Left renal pelvis (tissue), 4 donors: ENCODE measurements around the gene PSG7. TPM values are rescaled to one million over a fixed set of nuclear protein-coding genes. Genes with fewer than 3 reads are reported as not detected.
"Not testable (repeated sequence)": the region's sequence is repeated elsewhere in the genome, so short reads cannot be mapped to it uniquely, and the experiment has no call there.

Experiments used
- DNase-seq, 4 donors: peaks; one replicate each; pipeline ENCODE4 v3.0.0-alpha.2; 2013; ENCODE audit warnings: low read depth in 4 of 4, low spot score in 3 of 4
- polyA plus RNA-seq, 4 donors: library from polyadenylated mRNA; unstranded; fragments of 120-200 nt; gene quantifications; one replicate each; pipeline ENCODE4 v1.2.1, GENCODE V29; 2013; ENCODE audit not compliant: insufficient read length in 4 of 4

PSG7 gene
- polyA plus RNA-seq, 4 donors = not detected

DNA sequence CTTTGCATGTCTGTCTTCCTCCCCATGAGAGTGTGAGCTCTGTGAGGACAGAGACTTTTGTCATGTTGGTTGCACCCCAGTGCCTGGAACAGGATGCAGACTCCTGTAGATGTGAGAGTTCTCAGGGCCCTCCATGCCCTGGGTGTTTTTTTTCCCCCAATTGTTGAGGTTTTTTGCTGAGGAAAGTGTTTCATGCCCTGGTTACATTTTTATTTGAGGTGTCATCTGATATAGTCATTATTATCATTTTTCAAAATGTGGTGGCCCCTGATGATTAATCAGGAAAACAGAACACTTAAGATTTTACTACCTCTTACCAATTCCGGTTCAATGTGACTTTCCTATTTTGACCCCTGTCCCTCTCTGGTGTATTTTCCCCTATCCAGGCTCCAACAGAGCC lies 20.1 kb downstream of the PSG7 start:
- DNase-seq = not testable (repeated sequence)

DNA sequence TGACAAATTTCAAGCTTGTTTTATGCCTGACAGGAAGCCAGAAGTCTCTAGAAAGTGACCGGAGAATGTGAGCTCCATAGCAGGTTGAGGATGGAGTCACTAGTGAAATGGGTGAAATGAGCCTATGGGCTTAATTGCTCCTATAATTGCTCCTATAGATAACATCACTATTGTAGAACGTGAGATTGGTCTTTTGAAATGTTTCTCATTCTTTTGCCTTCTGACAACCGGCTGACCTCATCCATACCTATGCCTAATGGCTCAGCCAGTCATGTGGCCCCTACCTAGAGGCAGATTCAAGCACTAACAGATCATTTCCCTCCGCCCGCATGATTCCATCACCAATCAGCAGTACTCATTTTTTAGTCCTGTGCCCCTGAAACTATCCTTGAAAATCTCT lies 23.5 kb downstream of the PSG7 start:
- DNase-seq = not testable (repeated sequence)

DNA sequence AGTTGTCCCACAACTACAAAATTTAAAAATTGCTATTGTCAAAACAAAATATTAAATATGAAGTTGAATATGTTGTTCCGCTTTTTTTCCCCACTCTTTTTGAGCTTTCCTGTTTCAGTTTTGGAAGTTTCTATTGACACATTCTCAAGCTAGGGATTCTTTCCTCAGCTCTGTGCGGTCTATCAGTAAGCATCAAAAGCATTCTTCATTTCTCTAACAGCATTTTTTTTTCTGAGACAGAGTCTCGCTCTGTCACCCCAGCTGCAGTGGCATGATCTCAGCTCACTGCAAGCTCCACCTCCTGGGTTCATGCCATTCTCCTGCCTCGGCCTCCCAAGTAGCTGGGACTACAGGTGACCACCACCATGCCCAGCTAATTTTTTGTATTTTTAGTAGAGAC lies 24.1 kb downstream of the PSG7 start:
- not testable (repeated sequence) for DNase-seq

DNA sequence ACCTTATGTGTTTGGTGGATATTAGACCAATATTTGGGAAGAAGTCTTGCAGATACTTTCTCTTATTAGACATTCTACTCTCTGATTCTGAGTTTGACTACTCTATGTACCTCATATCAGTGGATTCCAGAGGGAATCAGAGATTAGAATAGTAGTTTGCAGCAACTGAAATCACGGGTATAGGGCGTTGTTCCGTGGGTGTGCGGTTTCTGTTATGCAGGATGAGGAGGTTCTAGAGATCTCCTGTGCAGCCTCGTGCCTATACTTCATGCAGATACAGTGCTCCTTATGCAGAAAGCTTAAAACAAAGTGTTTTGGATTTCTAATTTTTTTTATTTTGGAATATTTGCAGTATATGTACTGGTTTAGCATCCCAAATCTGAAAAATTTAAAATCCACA lies 25.3 kb downstream of the PSG7 start:
- not testable (repeated sequence) for DNase-seq

DNA sequence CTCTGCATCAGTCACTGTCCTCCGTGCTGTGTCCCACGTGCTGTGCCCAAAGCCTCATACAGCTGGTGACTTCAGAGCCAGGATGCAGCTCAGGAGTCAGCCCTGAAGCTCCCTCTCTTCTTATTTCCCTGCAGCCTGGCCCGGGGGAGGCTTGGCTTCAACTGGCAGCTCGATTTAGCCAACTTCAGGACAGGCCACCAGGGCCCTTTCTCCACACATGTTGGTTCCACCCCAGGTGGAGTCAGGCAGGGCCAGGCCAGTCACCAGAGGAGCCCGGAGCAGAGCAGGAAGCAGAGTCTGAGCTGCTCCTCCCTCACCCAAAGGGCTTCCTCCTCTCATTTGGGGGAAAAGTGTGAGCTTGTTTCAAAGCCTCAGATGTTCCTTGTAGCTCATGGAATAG lies 30.8 kb downstream of the PSG7 start:
- DNase-seq = not testable (repeated sequence)

DNA sequence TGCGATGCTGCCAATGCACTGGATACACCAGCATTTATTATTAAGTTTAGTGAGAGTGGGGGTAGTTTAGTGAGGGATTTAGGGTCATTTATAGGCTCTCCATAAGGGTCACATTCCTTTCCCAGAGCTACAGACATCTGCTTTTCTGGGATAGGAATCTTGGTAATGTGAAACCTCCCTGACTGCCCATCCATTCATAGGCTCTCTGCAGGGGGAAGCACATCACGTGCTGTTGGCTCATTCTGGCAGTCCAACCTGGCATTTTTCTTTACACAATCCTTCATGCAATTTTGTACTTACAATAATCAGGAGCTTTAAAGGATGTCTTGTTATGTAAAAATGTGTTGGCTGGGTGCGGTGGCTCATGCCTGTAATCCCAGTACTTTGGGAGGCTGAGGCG lies 36.4 kb downstream of the PSG7 start:
- not testable (repeated sequence) for DNase-seq

DNA sequence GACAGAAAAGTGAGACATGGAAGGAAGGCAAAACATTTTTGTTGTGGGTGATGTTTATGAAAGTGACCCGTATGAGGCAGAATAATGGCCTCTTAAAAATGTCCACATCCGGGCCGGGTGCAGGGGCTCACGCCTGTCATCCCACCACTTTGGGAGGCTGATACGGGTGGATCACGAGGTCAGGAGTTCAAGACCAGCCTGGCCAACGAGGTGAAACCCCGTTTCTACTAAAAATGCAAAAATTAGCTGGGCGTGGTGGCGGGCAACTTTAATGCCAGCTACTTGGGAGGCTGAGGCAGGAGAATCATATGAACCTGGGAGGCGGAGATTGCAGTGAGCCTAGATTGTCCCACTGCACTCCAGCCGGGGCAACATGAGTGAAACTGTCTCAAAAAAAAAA lies 37.3 kb downstream of the PSG7 start:
- DNase-seq = not testable (repeated sequence)

DNA sequence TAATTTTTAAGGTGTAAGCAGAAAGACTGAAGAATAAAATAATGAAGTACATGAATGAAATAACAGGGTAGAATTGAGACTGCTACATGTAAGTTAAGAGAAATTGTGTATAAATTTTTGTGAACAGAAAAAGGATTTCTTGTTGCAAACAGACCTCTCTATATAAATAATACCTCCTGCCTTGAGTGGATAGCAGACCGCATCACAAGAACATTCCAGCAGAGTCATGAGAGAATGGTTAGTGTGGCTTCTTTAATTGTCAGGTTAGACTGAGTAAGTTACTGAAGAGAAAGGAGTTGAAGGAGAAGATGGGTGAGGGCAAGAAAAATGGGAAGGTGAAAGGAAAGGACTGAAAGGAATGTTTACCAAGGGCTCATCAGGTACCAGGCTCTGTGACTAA lies 37.9 kb downstream of the PSG7 start:
- not testable (repeated sequence) for DNase-seq

DNA sequence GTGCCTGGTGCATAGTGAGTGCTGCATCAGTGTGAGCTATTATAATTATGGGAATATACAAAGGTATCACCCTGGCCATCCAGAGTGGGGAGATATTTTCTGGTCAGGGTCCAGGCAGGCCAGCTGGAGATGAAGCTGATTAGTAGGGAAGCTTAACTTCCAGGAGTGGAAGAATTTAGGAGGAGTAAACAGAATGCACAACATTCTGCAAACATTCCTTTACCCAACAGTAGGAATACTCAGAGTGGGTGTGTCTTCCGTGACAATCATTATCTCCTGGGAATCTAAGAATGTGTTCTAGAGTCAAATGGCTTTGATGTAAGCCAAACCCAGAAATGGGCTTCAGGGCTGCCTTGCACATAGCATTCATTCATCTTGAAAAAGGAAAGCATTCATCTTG lies 38.4 kb downstream of the PSG7 start:
- DNase-seq = not testable (repeated sequence)

DNA sequence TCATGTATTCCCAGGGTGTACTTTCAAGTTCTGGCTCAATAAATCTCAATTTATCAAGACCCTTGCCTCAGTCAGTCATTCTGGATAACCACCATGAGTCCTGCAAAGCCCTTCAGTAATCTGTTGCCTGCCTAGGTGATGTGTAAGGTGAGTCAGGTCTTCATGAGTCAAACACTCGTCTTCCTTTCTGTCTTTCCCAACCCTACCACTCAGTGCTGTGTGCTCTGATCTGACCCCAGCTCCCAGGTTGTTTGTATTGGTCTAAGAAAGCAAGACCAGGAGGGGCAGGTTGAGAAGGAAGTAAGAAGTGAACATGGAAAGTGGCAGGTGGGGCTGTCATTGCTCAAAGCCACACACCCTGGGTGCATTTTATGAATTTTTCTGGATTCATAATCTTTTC lies 39.3 kb downstream of the PSG7 start:
- not testable (repeated sequence) for DNase-seq

DNA sequence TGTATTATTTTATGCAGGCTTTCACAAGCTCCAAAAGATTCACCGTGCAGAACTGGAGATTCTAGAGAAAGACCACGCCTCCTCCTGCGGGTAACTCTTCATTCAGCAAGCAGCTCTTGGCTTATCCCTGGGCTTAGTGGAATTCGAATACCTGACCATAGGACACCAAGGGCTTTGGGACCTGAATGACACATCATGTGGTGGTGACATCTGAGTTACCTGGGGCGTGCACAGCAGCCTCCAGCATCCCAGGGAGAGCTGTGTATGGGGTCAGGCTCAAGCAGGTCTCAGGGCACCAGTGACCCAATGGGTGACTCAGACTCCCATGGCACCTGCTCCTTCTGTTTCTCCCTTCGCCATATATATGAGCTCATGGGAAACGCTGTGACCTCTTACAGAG lies 46.6 kb downstream of the PSG7 start:
- DNase-seq = not testable (repeated sequence)

DNA sequence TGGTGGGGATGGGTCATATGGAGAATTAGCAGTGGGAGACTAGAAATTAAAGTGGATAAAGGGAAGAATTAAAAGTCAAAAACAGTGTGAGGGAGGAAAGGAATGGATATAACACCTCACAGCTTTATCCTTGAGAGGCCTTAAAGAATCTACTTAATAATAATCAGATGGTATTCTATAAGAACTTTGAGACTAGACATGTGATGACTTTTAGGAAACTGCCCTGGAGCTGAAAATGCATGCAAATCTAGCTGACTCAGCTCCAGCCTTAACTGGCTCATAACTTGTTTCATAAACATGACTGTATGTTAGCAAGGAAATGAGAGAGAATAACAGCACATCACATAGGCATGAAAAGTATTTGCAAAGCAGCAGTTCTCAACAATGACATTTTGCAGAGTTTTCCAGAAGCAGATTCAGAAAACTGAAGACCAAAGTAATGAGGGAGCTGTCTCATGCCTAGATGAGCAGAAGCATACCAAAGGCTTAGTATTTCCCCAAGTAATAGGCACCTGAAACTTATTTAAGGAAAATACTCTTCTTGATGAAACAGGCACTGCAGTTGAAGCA lies 49.0 kb downstream of the PSG7 start:
- not testable (repeated sequence) for DNase-seq

DNA sequence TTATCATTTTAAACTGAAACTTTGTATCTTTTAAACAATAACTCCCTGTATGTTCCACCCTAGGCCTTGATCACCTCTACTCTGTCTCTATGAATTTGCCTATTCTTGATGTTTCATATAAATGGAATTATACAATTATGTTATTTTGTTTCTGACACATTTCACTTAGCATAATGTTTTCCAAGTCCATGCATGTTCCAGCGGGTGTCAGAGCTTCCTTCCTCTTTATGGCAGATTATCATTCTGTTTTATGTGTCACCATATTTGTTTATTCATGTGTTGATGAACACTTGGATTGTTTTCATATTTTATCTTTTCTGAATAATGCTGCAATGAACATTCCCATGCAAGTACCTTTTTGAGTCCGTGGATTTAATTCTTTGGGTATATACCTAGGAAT lies 54.3 kb downstream of the PSG7 start:
- not testable (repeated sequence) for DNase-seq

DNA sequence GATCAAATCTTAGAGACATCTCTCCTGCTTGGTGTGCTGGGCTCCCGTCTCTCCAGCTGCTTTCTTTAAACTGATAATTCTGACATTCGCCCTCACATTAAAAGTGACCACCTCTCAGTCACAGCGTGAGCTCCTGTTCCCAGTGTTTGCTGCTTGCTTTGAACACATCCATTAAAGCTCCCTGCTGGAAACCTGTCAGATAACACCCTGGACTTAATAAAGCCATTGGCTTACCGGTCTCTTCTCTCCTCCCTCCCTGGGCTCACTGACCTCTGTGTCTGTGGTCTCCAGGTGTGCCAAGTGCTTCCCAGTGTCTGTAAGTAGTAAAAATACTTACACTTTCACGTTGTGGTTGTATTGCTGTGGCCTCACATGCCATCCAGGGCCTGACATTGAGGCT lies 55.0 kb downstream of the PSG7 start:
- DNase-seq = not testable (repeated sequence)

DNA sequence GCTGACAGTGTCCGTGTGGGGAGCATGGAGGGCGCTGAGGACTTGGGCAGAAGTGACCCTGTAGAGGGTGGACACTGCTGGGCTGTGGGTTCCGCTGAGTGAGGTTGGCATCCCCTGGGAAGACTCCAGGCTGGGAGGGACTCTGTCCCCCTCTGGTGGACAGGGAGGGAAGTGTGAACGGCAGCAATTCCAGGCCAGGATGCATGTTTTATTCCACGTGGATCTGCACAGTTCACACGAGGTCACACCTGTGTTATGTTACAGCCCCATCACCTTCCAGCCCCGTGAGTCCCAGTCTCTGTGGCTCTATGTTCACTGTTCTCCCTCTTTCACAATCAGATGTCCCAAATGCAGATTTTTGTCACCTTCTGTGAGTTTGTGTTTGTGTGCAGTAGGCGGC lies 55.7 kb downstream of the PSG7 start:
- not testable (repeated sequence) for DNase-seq

DNA sequence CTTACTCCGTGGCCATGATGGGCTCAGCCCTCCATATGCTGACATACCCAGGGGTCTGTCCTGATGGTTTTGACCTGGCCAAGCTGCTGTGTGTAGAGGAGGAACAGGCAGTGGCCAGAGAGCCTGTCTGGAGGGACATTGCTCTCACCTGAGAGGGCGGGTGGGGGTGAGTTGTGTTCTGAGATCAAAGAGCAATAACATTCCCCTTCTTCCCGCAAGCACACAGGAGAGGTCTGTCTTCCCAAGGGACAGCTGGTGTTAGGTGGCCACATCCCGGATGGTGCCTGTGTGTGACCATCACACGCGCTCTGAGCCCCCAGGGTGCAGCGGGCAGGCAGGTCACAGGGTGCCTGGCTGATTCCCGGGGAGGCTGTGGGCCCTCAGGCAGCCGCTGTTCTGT lies 56.4 kb downstream of the PSG7 start:
- DNase-seq = not testable (repeated sequence)

DNA sequence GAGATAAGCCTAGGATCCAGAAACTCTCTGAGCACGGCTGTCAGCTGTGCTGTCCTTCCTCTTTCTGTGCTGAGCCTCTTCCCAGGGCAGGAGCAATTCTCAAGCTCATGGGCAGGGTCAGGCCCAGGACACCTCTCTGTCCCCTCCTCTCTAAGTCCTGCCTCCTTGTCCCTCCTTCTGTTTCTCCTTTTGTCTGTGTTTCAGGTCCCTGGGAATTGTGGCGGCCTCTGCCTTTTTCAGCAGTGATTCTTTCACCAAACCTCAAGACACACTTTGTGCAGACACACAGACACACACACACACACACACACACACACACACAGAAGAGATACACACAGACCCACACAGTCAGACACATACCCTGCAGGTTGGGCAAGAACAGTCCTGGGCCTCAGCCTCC lies 57.4 kb downstream of the PSG7 start, which contains the start of gene PSG1:
Gene PSG1 (minus strand): TSS at position 101 of the 400 bp plus-strand sequence. CDS start 132 bp downstream, outside the sequence.
- no peak for DNase-seq

DNA sequence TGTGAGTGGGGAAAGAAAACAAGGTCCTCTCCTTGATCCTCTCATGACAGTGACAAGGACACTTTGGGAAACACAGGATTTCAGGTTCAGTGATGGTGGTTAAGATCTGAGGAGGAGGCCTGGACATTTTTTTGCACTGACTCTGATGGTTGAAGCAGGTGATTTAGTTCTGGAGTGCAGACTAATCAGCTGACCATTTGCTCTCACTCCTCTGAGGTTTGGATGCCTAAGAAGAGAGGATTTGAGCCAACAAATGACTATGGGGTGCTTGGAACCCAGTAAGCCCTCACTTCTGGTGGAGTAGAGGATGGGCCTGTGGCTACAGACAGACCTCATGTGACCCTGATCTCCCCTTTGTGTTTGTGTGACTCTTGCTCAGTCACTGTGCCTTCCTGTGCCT lies 60.4 kb downstream of the PSG7 start:
- not testable (repeated sequence) for DNase-seq

DNA sequence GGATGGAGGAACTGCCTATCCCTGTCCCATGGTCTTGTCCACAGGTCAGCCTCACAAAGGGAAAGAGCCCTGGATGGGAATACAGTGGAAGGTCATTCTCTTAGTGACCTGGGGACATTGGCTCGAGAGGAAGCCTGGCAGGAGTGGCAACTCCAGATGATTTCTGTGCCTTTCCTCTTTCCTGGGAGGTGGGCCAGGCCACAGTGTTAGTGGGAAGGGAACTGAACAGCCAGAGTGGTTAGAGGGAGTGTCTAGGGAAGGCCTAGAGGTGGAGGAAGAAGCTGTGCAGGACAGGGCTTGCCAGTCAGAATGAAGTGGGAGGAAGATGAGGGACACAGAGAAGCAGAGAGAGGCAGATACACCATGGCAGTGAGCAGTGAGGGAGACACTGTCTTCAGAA lies 61.1 kb downstream of the PSG7 start:
- DNase-seq = not testable (repeated sequence)

DNA sequence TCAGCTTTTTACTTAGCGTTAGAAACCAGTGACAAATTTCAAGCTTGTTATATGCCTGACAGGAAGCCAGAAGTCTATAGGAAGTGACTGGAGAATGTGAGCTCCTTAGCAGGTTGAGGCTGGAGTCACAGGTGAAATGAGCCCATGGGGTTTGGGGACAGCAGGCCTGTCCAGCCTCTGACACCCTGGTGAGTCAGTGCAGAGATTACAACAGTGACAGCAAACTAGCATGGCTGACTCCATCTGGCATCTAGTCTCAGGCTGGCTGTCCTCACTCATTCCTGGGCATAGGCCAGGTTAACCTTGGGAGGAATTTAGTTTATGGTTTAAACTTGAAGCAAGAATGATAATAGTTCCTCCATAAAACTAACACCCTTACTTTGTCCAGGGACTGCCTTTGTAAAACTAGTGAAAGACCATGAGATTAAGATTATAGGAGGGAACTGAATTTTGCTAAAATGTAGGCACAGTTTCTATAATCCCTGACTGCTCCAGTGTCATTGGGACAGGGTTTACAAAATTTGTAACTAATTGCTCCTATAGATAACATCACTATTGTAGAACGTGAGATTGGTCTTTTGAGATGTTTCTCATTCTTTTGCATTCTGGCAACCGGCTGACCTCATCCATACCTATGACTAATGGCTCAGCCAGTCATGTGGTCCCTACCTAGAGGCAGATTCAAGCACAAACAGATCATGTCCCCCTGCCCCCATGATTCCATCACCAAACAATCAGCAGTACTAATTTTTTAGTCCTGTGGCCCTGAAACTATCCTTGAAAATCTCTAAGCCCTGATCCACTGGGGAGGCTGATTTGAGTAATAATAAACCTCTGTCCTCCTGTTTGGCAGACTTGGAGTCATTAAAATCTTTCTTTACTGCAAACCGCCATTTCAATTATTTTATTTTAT lies 61.9 kb downstream of the PSG7 start:
- DNase-seq = not testable (repeated sequence)

DNA sequence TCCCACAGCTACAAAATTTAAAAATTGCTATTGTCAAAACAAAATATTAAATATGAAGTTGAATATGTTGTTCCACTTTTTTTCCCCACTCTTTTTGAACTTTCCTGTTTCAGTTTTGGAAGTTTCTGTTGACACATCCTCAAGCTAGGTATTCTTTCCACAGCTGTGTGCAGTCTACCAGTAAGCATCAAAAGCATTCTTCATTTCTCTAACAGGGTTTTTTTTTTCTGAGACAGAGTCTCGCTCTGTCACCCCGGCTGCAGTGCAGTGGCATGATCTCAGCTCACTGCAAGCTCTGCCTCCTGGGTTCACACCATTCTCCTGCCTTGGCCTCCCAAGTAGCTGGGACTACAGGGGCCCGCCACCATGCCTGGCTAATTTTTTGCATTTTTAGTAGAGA lies 62.9 kb downstream of the PSG7 start:
- DNase-seq = not testable (repeated sequence)
